H9 (cell line): Measurements from ENCODE around the gene EHD1. TPM values are rescaled to one million over a fixed set of nuclear protein-coding genes. Genes with fewer than 3 reads are reported as not detected.

Experiments used
- DNase-seq: peaks from one replicate; pipeline ENCODE4 v3.0.0-alpha.2; 2017
- H2AFZ ChIP-seq: one replicate; pipeline ENCODE4 v1.6.1; 2013; ENCODE audit warnings: mild to moderate bottlenecking, low read length, control low read depth, moderate library complexity
- H2AK5ac ChIP-seq: 2 replicates; pipeline ENCODE4 v1.6.1; 2013; ENCODE audit warnings: low read length, control low read depth, mixed read lengths; ENCODE audit not compliant: insufficient read length
- H2BK120ac ChIP-seq: one replicate; pipeline ENCODE4 v1.6.1; 2013; ENCODE audit warnings: low read depth, mild to moderate bottlenecking, low read length, control low read depth, inconsistent platforms; ENCODE audit not compliant: poor library complexity, severe bottlenecking
- H2BK12ac ChIP-seq: 2 replicates; pipeline ENCODE4 v1.6.1; 2013; ENCODE audit warnings: low read length, control low read depth, mixed read lengths, low read depth; ENCODE audit not compliant: insufficient read length
- H2BK15ac ChIP-seq: 2 replicates; pipeline ENCODE4 v1.6.1; 2013; ENCODE audit warnings: low read depth, low read length, control low read depth
- H2BK20ac ChIP-seq: one replicate; pipeline ENCODE4 v1.6.1; 2013; ENCODE audit warnings: low read depth, mild to moderate bottlenecking, low read length, control low read depth, inconsistent platforms; ENCODE audit not compliant: poor library complexity, severe bottlenecking
- H2BK5ac ChIP-seq: 2 replicates; pipeline ENCODE4 v1.6.1; 2013; ENCODE audit warnings: low read length, control low read depth, mixed read lengths; ENCODE audit not compliant: insufficient read length
- H3K14ac ChIP-seq: 2 replicates; pipeline ENCODE4 v1.6.1; 2013; ENCODE audit warnings: low read length, control low read depth; ENCODE audit not compliant: insufficient read depth
- H3K18ac ChIP-seq: 2 replicates; pipeline ENCODE4 v1.6.1; 2013; ENCODE audit warnings: low read depth, mild to moderate bottlenecking, mixed read lengths, low read length, control low read depth; ENCODE audit not compliant: insufficient read length
- H3K23ac ChIP-seq: 2 replicates; pipeline ENCODE4 v1.6.1; 2013; ENCODE audit warnings: low read length, control low read depth, mixed read lengths, low read depth; ENCODE audit not compliant: insufficient read length
- H3K23me2 ChIP-seq: 2 replicates; pipeline ENCODE4 v1.6.1; 2013; ENCODE audit warnings: low read depth, mild to moderate bottlenecking, mixed read lengths, low read length, control low read depth; ENCODE audit not compliant: insufficient read length, poor library complexity, severe bottlenecking
- H3K27ac ChIP-seq: 2 replicates; pipeline ENCODE4 v1.5.1; 2013; ENCODE audit warnings: low read length, control low read depth, mixed read lengths, low read depth; ENCODE audit not compliant: insufficient read length
- H3K27me3 ChIP-seq: 2 replicates; pipeline ENCODE4 v1.6.1; 2013; ENCODE audit warnings: low read length, control low read depth, inconsistent platforms; ENCODE audit not compliant: insufficient read depth
- H3K4ac ChIP-seq: 2 replicates; pipeline ENCODE4 v1.6.1; 2013; ENCODE audit warnings: low read depth, mild to moderate bottlenecking, control low read depth, inconsistent platforms, low read length, moderate library complexity
- H3K4me1 ChIP-seq: 2 replicates; pipeline ENCODE4 v1.6.1; 2013; ENCODE audit warnings: low read length, control low read depth, inconsistent platforms; ENCODE audit not compliant: insufficient read depth
- H3K4me2 ChIP-seq: 2 replicates; pipeline ENCODE4 v1.6.1; 2013; ENCODE audit warnings: low read length, control low read depth, mixed read lengths; ENCODE audit not compliant: insufficient read length, insufficient read depth
- H3K56ac ChIP-seq: 2 replicates; pipeline ENCODE4 v1.6.1; 2013; ENCODE audit warnings: low read depth, mild to moderate bottlenecking, mixed read lengths, low read length, control low read depth; ENCODE audit not compliant: insufficient read length
- H3K79me1 ChIP-seq: 2 replicates; pipeline ENCODE4 v1.6.1; 2013; ENCODE audit warnings: low read depth, mild to moderate bottlenecking, moderate library complexity, low read length, control low read depth, inconsistent platforms; ENCODE audit not compliant: insufficient read depth, poor library complexity, severe bottlenecking
- H3K79me2 ChIP-seq: 2 replicates; pipeline ENCODE4 v1.6.1; 2013; ENCODE audit warnings: low read length, control low read depth, inconsistent platforms; ENCODE audit not compliant: insufficient read depth
- H3K9ac ChIP-seq: 2 replicates; pipeline ENCODE4 v1.6.1; 2013; ENCODE audit warnings: low read length, control low read depth, mixed read lengths; ENCODE audit not compliant: insufficient read length; ENCODE audit errors: extremely low read depth
- H3K9me3 ChIP-seq: one replicate; pipeline ENCODE4 v1.6.1; 2013; ENCODE audit warnings: low read depth, low read length, inconsistent platforms; ENCODE audit not compliant: control insufficient read depth
- H3T11ph ChIP-seq: one replicate; pipeline ENCODE4 v1.6.1; 2013; ENCODE audit warnings: mild to moderate bottlenecking, low read length, control low read depth, inconsistent platforms
- H4K20me1 ChIP-seq: one replicate; pipeline ENCODE4 v1.6.1; 2013; ENCODE audit not compliant: control insufficient read depth, insufficient read length, insufficient read depth
- H4K5ac ChIP-seq: 2 replicates; pipeline ENCODE4 v1.6.1; 2013; ENCODE audit warnings: low read depth, mild to moderate bottlenecking, mixed read lengths, low read length, control low read depth; ENCODE audit not compliant: insufficient read length
- H4K8ac ChIP-seq: replicated peaks from 2 replicates; pipeline ENCODE4 v1.6.1; 2013; ENCODE audit warnings: low read length, control low read depth, mixed read lengths, low read depth; ENCODE audit not compliant: insufficient read length
- H4K91ac ChIP-seq: 2 replicates; pipeline ENCODE4 v1.6.1; 2013; ENCODE audit warnings: low read depth, mild to moderate bottlenecking, moderate library complexity, mixed read lengths, low read length, control low read depth; ENCODE audit not compliant: insufficient read length
- H3K27ac Mint-ChIP-seq, 3 experiments: 2 replicates in 2 of 3; 3 replicates in 1 of 3; pipeline ENCODE4 v1.8.0; 2020 to 2021; ENCODE audit warnings: mixed read lengths in 3 of 3, mild to moderate bottlenecking in 1 of 3, moderate library complexity in 1 of 3
- H3K27me3 Mint-ChIP-seq: 2 replicates; pipeline ENCODE4 v1.8.0; 2021; ENCODE audit warnings: low read depth, mild to moderate bottlenecking, moderate library complexity, mixed read lengths
- H3K36me3 Mint-ChIP-seq, 3 experiments: 2 replicates in 2 of 3; 3 replicates in 1 of 3; pipeline ENCODE4 v1.8.0; 2020 to 2021; ENCODE audit warnings: low read depth in 3 of 3, mixed read lengths in 3 of 3; ENCODE audit not compliant: insufficient read depth in 1 of 3
- H3K4me1 Mint-ChIP-seq, 2 experiments: 2 replicates each; pipeline ENCODE4 v1.8.0; 2020; ENCODE audit warnings: mixed read lengths in 2 of 2
- H3K4me3 Mint-ChIP-seq, 2 experiments: 2 replicates in 1 of 2; 3 replicates in 1 of 2; pipeline ENCODE4 v1.8.0; 2020 to 2021; ENCODE audit warnings: mild to moderate bottlenecking in 2 of 2, mixed read lengths in 2 of 2, moderate library complexity in 1 of 2
- H3K9me3 Mint-ChIP-seq, 2 experiments: 2 replicates in 1 of 2; 3 replicates in 1 of 2; pipeline ENCODE4 v1.8.0; 2020; ENCODE audit warnings: mild to moderate bottlenecking in 2 of 2, mixed read lengths in 2 of 2, moderate library complexity in 1 of 2
- WGBS: extraction: QIAGEN DNeasy Blood & Tissue Kit; methylation state at CpG from one replicate; pipeline ENCODE4 v1.1.7; 2013; ENCODE audit warnings: missing lambda C conversion rate, low lambda C conversion rate, mixed read lengths; ENCODE audit not compliant: insufficient read length; ENCODE audit errors: extremely low coverage; 5-methylcytosine and 5-hydroxymethylcytosine counted together
- total RNA-seq: library from RNA; stranded (reverse); gene quantifications from 2 replicates; pipeline ENCODE4 v1.2.1, GENCODE V29; 2021
- TF ChIP-seq, protein P1 (sequence below): fragments of 200-600 bp; sonication (generic); conservative IDR thresholded peaks from 3 replicates; pipeline ENCODE4 v1.8.0; 2021; ENCODE audit warnings: antibody characterized with exemption, mild to moderate bottlenecking

Gene EHD1
- total RNA-seq, 1 experiment from 2014 or later: 31.0 TPM

DNA sequence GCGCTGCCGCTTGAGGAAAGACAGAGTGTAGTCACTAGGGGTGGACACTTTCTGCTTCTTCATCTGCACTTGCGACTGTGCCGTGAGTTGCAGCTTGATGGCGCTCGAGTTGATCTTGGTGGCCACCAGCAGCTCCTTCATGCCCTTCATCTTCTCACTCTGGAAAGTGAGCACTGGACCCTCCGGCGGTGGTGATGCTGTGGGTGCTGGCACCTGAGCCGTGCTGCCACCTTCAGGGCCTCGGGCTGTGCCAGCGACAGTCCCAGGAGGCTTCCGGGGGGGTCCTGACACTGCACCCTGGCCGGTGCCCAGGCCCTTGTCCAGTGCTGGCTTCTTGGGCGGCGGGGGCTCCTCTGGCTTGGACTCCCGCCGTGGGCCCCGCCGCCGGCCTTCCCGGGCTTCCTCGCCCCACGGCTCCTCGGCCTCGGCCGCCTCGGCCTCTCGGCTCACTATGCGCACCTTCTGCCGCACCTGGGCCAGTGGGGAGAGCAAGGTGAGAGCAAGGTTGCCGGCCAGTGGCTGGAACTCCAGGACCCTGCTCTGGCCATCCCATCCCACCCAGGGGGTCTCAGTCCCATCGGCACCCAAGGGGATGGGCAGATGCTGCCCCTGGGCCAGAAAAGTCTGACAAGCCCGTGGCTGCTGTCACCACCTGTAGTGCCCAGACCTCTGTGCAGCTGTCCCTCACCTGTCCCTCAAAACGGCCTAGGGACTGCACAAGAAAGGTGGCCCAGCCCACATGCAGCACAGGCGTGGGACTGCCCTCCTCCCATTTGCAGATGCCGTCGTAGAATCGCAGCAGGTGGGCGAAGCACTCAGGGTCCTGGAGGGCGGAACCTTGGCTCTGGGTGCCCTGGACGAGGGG lies 73.8 kb downstream of the EHD1 start:
- Mint-ChIP-seq H3K27ac (peak overlapping the region in 2 of 3 experiments; percentile 91 to 99; a peak in 2 of 7 replicates), H3K27me3 (no peaks in the 10 kb centered on the region), H3K4me1 (peaks cover 15 to 19% of the 10 kb centered on the region in 2 experiments), H3K36me3 (peaks cover 6 to 38% (median 28%) of the 10 kb centered on the region in 3 experiments; a peak in 6 of 7 replicates), H3K4me3 (peak overlapping the region; percentile 83 to 90; a peak in 3 of 5 replicates), H3K9me3 (no peaks in the 10 kb centered on the region)
- no peak overlapping the region for H4K8ac ChIP-seq
- no peak overlapping the region for H3K56ac ChIP-seq
- H3K23ac ChIP-seq: no peak overlapping the region
- H3K79me1 ChIP-seq: no peaks in the 10 kb centered on the region
- no peak overlapping the region for H3K4ac ChIP-seq
- H3K18ac ChIP-seq: no peak overlapping the region
- WGBS: no CpG with 5 or more reads among the region's 41 CpGs
- no peaks in the 10 kb centered on the region for H3K9me3 ChIP-seq
- no peak overlapping the region for H2AFZ ChIP-seq
- no peak overlapping the region for H2BK120ac ChIP-seq
- H3K4me2 ChIP-seq: no peak overlapping the region
- DNase-seq: peak; percentile 69
- no peaks in the 10 kb centered on the region for H4K20me1 ChIP-seq
- H3K27me3 ChIP-seq: no peaks in the 10 kb centered on the region
- H2BK20ac ChIP-seq: no peak overlapping the region
- no peaks in the 10 kb centered on the region for H3K4me1 ChIP-seq
- no peaks in the 10 kb centered on the region for H3K79me2 ChIP-seq
- H2BK5ac ChIP-seq: no peak overlapping the region
- no peak overlapping the region for H3K27ac ChIP-seq
- no peak overlapping the region for H4K5ac ChIP-seq
- no peak overlapping the region for H4K91ac ChIP-seq
- H3K14ac ChIP-seq: no peak overlapping the region
- no peak overlapping the region for H3T11ph ChIP-seq
- H3K9ac ChIP-seq: no peak overlapping the region
- no peak overlapping the region for H2BK15ac ChIP-seq
- TF ChIP-seq, protein P1, sequence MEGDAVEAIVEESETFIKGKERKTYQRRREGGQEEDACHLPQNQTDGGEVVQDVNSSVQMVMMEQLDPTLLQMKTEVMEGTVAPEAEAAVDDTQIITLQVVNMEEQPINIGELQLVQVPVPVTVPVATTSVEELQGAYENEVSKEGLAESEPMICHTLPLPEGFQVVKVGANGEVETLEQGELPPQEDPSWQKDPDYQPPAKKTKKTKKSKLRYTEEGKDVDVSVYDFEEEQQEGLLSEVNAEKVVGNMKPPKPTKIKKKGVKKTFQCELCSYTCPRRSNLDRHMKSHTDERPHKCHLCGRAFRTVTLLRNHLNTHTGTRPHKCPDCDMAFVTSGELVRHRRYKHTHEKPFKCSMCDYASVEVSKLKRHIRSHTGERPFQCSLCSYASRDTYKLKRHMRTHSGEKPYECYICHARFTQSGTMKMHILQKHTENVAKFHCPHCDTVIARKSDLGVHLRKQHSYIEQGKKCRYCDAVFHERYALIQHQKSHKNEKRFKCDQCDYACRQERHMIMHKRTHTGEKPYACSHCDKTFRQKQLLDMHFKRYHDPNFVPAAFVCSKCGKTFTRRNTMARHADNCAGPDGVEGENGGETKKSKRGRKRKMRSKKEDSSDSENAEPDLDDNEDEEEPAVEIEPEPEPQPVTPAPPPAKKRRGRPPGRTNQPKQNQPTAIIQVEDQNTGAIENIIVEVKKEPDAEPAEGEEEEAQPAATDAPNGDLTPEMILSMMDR: peak; percentile 41
- H2BK12ac ChIP-seq: no peak overlapping the region
- no peak overlapping the region for H2AK5ac ChIP-seq
- peaks cover 10% of the 10 kb centered on the region for H3K23me2 ChIP-seq
